ENCODE measurements around the gene PDE4D.

GRCh38 chr5:59178071-59178470, 715.5 kb downstream of the PDE4D start:
- TF ChIP-seq EZH2 (IDR thresholded peaks at IDR 0.05; ENCODE audit: insufficient read depth, poor library complexity, severe bottlenecking): no peak
- TF ChIP-seq EZH2phosphoT487 (IDR thresholded peaks at IDR 0.05; ENCODE audit: insufficient read depth, low read depth): no peak

All from GM23248 (cell line).